Hepatocyte (in vitro differentiated cells): ENCODE results near the gene CSKMT. TPM values are rescaled to one million over a fixed set of nuclear protein-coding genes. Genes with fewer than 3 reads are reported as not detected.
A peak's percentile ranks its signal among the peaks of the same experiment; 100 is the strongest.

ENCODE experiments used
- DNase-seq: peaks from one replicate; pipeline ENCODE4 v3.0.0-alpha.2; 2016; ENCODE audit warnings: low spot score
- H2AFZ ChIP-seq: fragments of 200-600 bp; sonication (generic); 2 replicates; pipeline ENCODE4 v1.6.0; 2016; ENCODE audit warnings: antibody characterized with exemption, mild to moderate bottlenecking
- H3K27ac ChIP-seq: fragments of 200-600 bp; sonication (generic); 2 replicates; pipeline ENCODE4 v1.5.1; 2016; ENCODE audit warnings: mild to moderate bottlenecking
- H3K27me3 ChIP-seq: fragments of 200-600 bp; sonication (generic); 2 replicates; pipeline ENCODE4 v1.6.1; 2016
- H3K36me3 ChIP-seq: fragments of 200-600 bp; sonication (generic); replicated peaks from 2 replicates; pipeline ENCODE4 v1.5.1; 2016; ENCODE audit warnings: low read depth; ENCODE audit not compliant: insufficient read depth
- H3K4me1 ChIP-seq: fragments of 200-600 bp; sonication (generic); 2 replicates; pipeline ENCODE4 v1.5.1; 2016; ENCODE audit warnings: mild to moderate bottlenecking, moderate library complexity; ENCODE audit not compliant: insufficient read depth
- H3K4me2 ChIP-seq: fragments of 200-600 bp; sonication (generic); 2 replicates; pipeline ENCODE4 v1.6.0; 2016
- H3K4me3 ChIP-seq: fragments of 200-600 bp; sonication (generic); 2 replicates; pipeline ENCODE4 v1.5.1; 2016; ENCODE audit warnings: mild to moderate bottlenecking
- H3K79me2 ChIP-seq: fragments of 200-600 bp; sonication (generic); 2 replicates; pipeline ENCODE4 v1.6.0; 2017; ENCODE audit warnings: mild to moderate bottlenecking
- H3K9me2 ChIP-seq: fragments of 200-600 bp; sonication (generic); replicated peaks from 2 replicates; pipeline ENCODE4 v1.6.0; 2017; ENCODE audit warnings: mild to moderate bottlenecking; ENCODE audit not compliant: insufficient read depth
- H3K9me3 ChIP-seq: fragments of 200-600 bp; sonication (generic); 2 replicates; pipeline ENCODE4 v1.5.1; 2016; ENCODE audit warnings: low read depth, mild to moderate bottlenecking
- H4K20me1 ChIP-seq: fragments of 200-600 bp; sonication (generic); 2 replicates; pipeline ENCODE4 v1.6.0; 2016; ENCODE audit warnings: mild to moderate bottlenecking; ENCODE audit not compliant: insufficient read depth, poor library complexity, severe bottlenecking
- CTCF ChIP-seq: fragments of 200-600 bp; sonication (generic); IDR thresholded peaks from 2 replicates; pipeline ENCODE4 v1.5.1; 2016; ENCODE audit warnings: antibody characterized with exemption, mild to moderate bottlenecking; ENCODE audit not compliant: poor library complexity
- EZH2 ChIP-seq: fragments of 200-600 bp; sonication (generic); IDR thresholded peaks from 2 replicates; pipeline ENCODE4 v1.6.1; 2016; ENCODE audit warnings: antibody characterized with exemption, mild to moderate bottlenecking, borderline replicate concordance
- EZH2phosphoT487 ChIP-seq: fragments of 200-600 bp; sonication (generic); IDR thresholded peaks from one replicate; pipeline ENCODE4 v1.6.1; 2018; ENCODE audit warnings: antibody characterized with exemption, mild to moderate bottlenecking, low read depth, moderate library complexity; ENCODE audit not compliant: unreplicated experiment, severe bottlenecking
- WGBS: methylation state at CpG from one replicate; pipeline ENCODE4 v1.1.6; 2016; ENCODE audit warnings: low lambda C conversion rate; ENCODE audit errors: missing lambda C conversion rate; 5-methylcytosine and 5-hydroxymethylcytosine counted together
- polyA plus RNA-seq: library from polyadenylated mRNA; unstranded; fragments of >200 nt; fragmentation: Nextera tagmentation; extraction: Ambion mirVana; gene quantifications from 2 replicates; pipeline ENCODE4 v1.2.1, GENCODE V29; 2016
- total RNA-seq: library from RNA; depleted of rRNA; stranded (reverse); fragments of >200 nt; gene quantifications from 2 replicates; pipeline ENCODE4 v1.2.3, GENCODE V29; 2014

CSKMT gene
- total and polyA plus RNA-seq, 2 experiments from 2014 or later: 5.7 to 22.5 TPM

DNA sequence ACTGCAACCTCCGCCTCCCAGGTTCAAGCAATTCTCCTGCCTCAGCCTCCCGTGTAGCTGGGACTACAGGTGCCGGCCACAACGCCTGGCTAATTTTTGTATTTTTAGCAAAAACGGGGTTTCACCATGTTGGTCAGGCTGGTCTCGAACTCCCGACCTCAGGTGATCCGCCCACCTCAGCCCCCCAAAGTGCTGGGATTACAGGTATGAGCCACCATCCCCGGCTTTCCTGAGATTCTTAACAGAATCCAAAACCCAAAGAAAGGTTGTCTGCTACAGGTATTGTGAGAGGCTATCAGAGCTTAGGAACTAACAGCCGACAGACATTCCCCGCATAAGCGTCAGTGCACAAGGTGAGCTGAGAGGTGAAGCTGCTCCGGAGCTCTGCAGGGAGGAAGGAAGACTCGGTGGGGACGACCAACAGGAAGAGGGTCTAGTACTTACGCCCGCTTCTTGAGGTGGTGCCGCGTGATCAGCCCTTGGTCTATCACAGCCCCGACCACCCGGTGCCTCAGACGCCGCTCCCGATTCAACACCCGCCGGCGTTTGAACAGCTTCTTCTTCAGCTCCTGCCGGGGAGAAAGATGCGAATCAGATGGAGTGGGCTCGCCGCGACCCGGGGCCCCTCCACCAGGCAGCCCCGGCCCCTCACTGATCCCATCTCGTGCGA, 572 bp upstream of the CSKMT start:
- 2% methylated on average over 36 of the region's 36 CpGs for WGBS

GRCh38 chr11:62665599-62666258, 617 bp downstream of the CSKMT start:
- peaks cover 48% of the 10 kb centered on the region for H3K79me2 ChIP-seq

More for the DNA sequence above, 572 bp upstream of the CSKMT start:
- H3K36me3 ChIP-seq: no peaks in the 10 kb centered on the region
- H3K79me2 ChIP-seq: peaks cover 42% of the 10 kb centered on the region
- DNase-seq: peak; percentile 78
- no peaks in the 10 kb centered on the region for H3K9me2 ChIP-seq
- peak overlapping the region; percentile 82 for H3K4me3 ChIP-seq
- H3K27ac ChIP-seq: peak overlapping the region; percentile 95
- no peaks in the 10 kb centered on the region for H3K27me3 ChIP-seq
- H2AFZ ChIP-seq: peak overlapping the region; percentile 66
- H3K4me2 ChIP-seq: peak overlapping the region; percentile 84
- peaks cover 10% of the 10 kb centered on the region for H4K20me1 ChIP-seq
- TF ChIP-seq CTCF (no peak), EZH2phosphoT487 (no peak), EZH2 (no peak)
- H3K9me3 ChIP-seq: no peaks in the 10 kb centered on the region
- H3K4me1 ChIP-seq: peaks cover 16% of the 10 kb centered on the region

DNA sequence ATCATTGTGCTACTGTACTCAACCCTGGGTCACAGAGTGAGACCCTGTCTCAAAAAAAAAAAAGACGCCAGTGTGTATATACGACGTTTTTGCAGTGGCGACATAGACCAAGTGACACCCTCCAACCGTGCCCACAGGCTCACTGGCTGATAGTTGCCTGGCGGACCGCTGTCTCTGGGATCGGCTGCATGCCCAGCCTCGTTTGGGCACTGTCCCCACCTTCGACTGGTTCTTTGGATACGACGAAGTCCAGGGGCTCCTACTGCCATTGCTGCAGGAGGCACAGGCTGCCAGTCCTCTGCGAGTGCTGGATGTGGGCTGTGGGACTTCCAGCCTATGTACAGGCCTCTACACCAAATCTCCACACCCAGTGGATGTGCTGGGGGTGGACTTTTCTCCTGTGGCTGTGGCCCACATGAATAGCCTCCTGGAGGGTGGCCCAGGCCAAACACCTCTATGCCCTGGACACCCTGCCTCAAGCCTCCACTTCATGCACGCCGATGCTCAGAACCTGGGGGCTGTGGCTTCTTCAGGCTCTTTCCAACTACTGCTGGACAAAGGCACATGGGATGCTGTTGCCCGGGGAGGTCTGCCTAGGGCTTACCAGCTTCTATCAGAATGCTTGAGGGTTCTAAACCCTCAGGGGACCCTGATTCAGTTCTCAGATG, 1.3 kb downstream of the CSKMT start:
- peaks cover 51% of the 10 kb centered on the region for H3K79me2 ChIP-seq
- 61% methylated on average over 16 of the region's 16 CpGs for whole genome bisulfite sequencing

More at GRCh38 chr11:62665599-62666258, 617 bp downstream of the CSKMT start:
- H3K27ac ChIP-seq: peak overlapping the region; percentile 91
- peak overlapping the region; percentile 80 for H3K4me2 ChIP-seq
- WGBS: 2% methylated on average over 38 of the region's 39 CpGs
- H2AFZ ChIP-seq: no peak overlapping the region
- no peak for TF ChIP-seq EZH2
- TF ChIP-seq EZH2phosphoT487: no peak
- TF ChIP-seq CTCF: no peak
- no peaks in the 10 kb centered on the region for H3K9me3 ChIP-seq
- no peaks in the 10 kb centered on the region for H3K9me2 ChIP-seq
- H3K4me3 ChIP-seq: peak overlapping the region; percentile 56
- DNase-seq: peak; percentile 76
- peaks cover 10% of the 10 kb centered on the region for H4K20me1 ChIP-seq
- H3K36me3 ChIP-seq: no peaks in the 10 kb centered on the region
- peaks cover 16% of the 10 kb centered on the region for H3K4me1 ChIP-seq
- no peaks in the 10 kb centered on the region for H3K27me3 ChIP-seq

More for the DNA sequence above, 1.3 kb downstream of the CSKMT start:
- DNase-seq: no peak
- peak overlapping the region; percentile 91 for H3K27ac ChIP-seq
- no peaks in the 10 kb centered on the region for H3K9me2 ChIP-seq
- peaks cover 10% of the 10 kb centered on the region for H4K20me1 ChIP-seq
- H3K27me3 ChIP-seq: no peaks in the 10 kb centered on the region
- H3K4me1 ChIP-seq: peaks cover 16% of the 10 kb centered on the region
- H3K4me3 ChIP-seq: peak overlapping the region; percentile 56
- peak overlapping the region; percentile 80 for H3K4me2 ChIP-seq
- no peak for TF ChIP-seq EZH2phosphoT487
- TF ChIP-seq CTCF: no peak
- no peak for TF ChIP-seq EZH2
- H3K36me3 ChIP-seq: no peaks in the 10 kb centered on the region
- no peaks in the 10 kb centered on the region for H3K9me3 ChIP-seq
- H2AFZ ChIP-seq: no peak overlapping the region
